BJ (cell line): Measurements from ENCODE around the gene GBF1. TPM values are rescaled to one million over a fixed set of nuclear protein-coding genes. Genes with fewer than 3 reads are reported as not detected.
A peak's percentile ranks its signal among the peaks of the same experiment; 100 is the strongest.

Experiments
- CTCF ChIA-PET: fragments of 350-600 bp; formaldehyde crosslinking; extraction: SDS; loops from one replicate; lab custom pipeline; 2021; ENCODE audit warnings: antibody characterized with exemption, inconsistent platforms; lab: Yijun Ruan, JAX
- POLR2A ChIA-PET: fragments of 300-600 bp; sonication (Branson Sonifier 250); formaldehyde crosslinking; extraction: SDS; loops from one replicate; lab custom pipeline; 2021; ENCODE audit warnings: antibody characterized with exemption; lab: Charles Lee
- DNase-seq: peaks from one replicate; pipeline ENCODE4 v3.0.0-alpha.2; 2011; ENCODE audit warnings: low read depth
- H3K27me3 ChIP-seq: 2 replicates; pipeline ENCODE4 v1.6.0; 2011; ENCODE audit warnings: low read length; ENCODE audit not compliant: control insufficient read depth, insufficient read depth
- H3K36me3 ChIP-seq: 2 replicates; pipeline ENCODE4 v1.5.1; 2011; ENCODE audit warnings: low read length; ENCODE audit not compliant: control insufficient read depth, insufficient read depth
- H3K4me3 ChIP-seq: 2 replicates; pipeline ENCODE4 v1.5.1; 2011; ENCODE audit warnings: low read depth, mild to moderate bottlenecking, control low read depth, low read length
- polyA plus RNA-seq: library from polyadenylated mRNA; depleted of rRNA; stranded (reverse); fragments of >200 nt; gene quantifications from 2 replicates; pipeline ENCODE4 v1.2.3, GENCODE V29; 2011
- TF ChIP-seq, protein P1 (sequence below): IDR thresholded peaks from 2 replicates; pipeline ENCODE4 v1.5.1; 2011; ENCODE audit warnings: low read depth, mild to moderate bottlenecking, control low read depth, inconsistent platforms, low read length, moderate library complexity; ENCODE audit not compliant: insufficient read depth

GBF1 gene
- polyA plus RNA-seq, 1 experiment: 28.4 TPM

DNA sequence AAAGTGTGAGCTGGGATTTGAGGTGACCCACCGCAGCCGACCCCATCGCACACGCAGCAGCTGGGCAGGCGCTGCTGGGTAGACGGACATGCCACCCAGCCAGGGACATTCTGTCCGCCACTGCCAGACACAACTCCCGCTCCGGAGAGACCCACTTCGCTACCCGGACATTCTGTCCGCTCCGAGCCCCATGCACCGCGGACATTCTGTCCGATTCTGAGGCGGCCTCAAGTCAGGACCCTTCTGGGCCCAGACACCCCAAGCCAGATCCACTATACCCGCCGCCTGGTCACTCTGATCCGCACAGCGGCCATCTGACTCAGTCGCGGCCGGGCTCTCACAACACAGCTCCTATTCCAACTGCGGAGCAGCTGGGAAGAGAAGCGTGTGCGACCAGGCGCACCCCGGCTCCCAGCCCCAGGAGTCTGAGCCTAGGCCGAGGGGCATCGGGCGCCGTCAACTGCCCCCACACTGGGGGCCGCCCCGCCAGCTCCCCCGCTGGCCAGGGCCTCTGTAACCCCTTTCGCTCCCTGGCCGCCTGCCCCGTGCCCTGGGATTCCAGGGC, 4.8 kb upstream of the GBF1 start:
- H3K4me3 ChIP-seq: peak overlapping the region; percentile 64
- POLR2A ChIA-PET: no interaction called here
- TF ChIP-seq, protein P1, sequence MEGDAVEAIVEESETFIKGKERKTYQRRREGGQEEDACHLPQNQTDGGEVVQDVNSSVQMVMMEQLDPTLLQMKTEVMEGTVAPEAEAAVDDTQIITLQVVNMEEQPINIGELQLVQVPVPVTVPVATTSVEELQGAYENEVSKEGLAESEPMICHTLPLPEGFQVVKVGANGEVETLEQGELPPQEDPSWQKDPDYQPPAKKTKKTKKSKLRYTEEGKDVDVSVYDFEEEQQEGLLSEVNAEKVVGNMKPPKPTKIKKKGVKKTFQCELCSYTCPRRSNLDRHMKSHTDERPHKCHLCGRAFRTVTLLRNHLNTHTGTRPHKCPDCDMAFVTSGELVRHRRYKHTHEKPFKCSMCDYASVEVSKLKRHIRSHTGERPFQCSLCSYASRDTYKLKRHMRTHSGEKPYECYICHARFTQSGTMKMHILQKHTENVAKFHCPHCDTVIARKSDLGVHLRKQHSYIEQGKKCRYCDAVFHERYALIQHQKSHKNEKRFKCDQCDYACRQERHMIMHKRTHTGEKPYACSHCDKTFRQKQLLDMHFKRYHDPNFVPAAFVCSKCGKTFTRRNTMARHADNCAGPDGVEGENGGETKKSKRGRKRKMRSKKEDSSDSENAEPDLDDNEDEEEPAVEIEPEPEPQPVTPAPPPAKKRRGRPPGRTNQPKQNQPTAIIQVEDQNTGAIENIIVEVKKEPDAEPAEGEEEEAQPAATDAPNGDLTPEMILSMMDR: no peak
- H3K36me3 ChIP-seq: no peaks in the 10 kb centered on the region
- CTCF ChIA-PET: interaction anchor here (0.7 to 17.7 kb wide), 6 partner anchors 9 to 159 kb away, joined by 3 to 658 read pairs (median 14); no protein-coding TSS in a partner anchor
- peaks cover 25% of the 10 kb centered on the region for H3K27me3 ChIP-seq
- DNase-seq: no peak

DNA sequence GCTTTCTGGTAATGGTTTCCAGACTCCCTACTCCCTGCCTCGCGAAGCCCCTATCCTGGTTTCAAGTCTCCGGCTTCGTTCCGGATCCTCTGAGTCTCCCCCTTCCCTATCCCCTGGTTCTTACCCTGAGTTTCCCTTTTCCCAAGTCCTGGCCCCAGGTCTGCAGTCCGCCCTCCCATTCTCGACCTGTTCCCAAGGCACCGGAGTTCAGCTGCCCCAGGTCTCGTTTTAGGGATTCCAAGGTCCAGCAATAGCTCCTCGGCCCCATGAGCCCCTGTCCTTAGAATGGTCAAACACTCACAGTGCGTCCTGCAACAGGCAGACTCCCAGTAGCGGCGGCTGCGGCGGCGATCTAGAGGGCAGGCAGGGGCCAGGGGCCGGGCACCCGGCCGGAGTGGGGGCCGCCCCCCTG, 4.3 kb upstream of the GBF1 start:
- no peak for DNase-seq
- ChIA-PET CTCF (interaction anchor here (0.7 to 17.7 kb wide), 6 partner anchors 9 to 158 kb away, joined by 3 to 658 read pairs (median 14); no protein-coding TSS in a partner anchor), POLR2A (no interaction called here)
- peaks cover 24% of the 10 kb centered on the region for H3K27me3 ChIP-seq
- TF ChIP-seq, protein P1: no peak
- peak overlapping the region; percentile 64 for H3K4me3 ChIP-seq
- no peaks in the 10 kb centered on the region for H3K36me3 ChIP-seq

GRCh38 chr10:102241444-102242117, 3.8 kb upstream of the GBF1 start, which contains the start of gene PITX3:
TSS of gene PITX3 (minus strand) at chr10:102241512. CDS start at chr10:102232080, 9,432 bp downstream.
- CTCF ChIA-PET: interaction anchor here (1.0 to 17.7 kb wide), 5 partner anchors 10 to 158 kb away, joined by 4 to 658 read pairs (median 19); no protein-coding TSS in a partner anchor
- Histone ChIP-seq H3K4me3 (peak within 1 kb of the TSS; percentile 64), H3K36me3 (no peaks in the 10 kb centered on the region), H3K27me3 (peaks cover 22% of the 10 kb centered on the region)
- POLR2A ChIA-PET: interaction anchor here (0.6 kb wide), 1 partner anchor 1198 kb away, joined by 3 read pairs; no protein-coding TSS in a partner anchor
- TF ChIP-seq, protein P1: no peak
- peak; percentile 45 for DNase-seq

GRCh38 chr10:102242118-102242485, 3.2 kb upstream of the GBF1 start:
- ChIA-PET CTCF (no interaction called here), POLR2A (interaction anchor here (0.6 kb wide), 1 partner anchor 1199 kb away, joined by 3 read pairs; no protein-coding TSS in a partner anchor)
- no peaks in the 10 kb centered on the region for H3K36me3 ChIP-seq
- H3K27me3 ChIP-seq: peaks cover 22% of the 10 kb centered on the region
- DNase-seq: no peak
- TF ChIP-seq, protein P1: no peak
- H3K4me3 ChIP-seq: peak overlapping the region; percentile 64

GRCh38 chr10:102243309-102243708, 2.0 kb upstream of the GBF1 start:
- peak; percentile 56 for DNase-seq
- TF ChIP-seq, protein P1: no peak
- Histone ChIP-seq H3K27me3 (peaks cover 18% of the 10 kb centered on the region), H3K4me3 (no peak overlapping the region), H3K36me3 (no peaks in the 10 kb centered on the region)
- ChIA-PET CTCF (interaction anchor here (1.5 to 3.0 kb wide), 2 partner anchors 12 to 156 kb away, joined by 6 to 31 read pairs; no protein-coding TSS in a partner anchor), POLR2A (no interaction called here)
